AML-193 (cell line): Measurements from ENCODE around the gene MAB21L4.
"Not testable (repeated sequence)": the region's sequence is repeated elsewhere in the genome, so short reads cannot be mapped to it uniquely, and the experiment has no call there.

ENCODE experiments used
- DNase-seq, 2 experiments: peaks; one replicate each; lab custom pipeline; 2025; lab: John Stamatoyannopoulos, UW

Gene MAB21L4

DNA sequence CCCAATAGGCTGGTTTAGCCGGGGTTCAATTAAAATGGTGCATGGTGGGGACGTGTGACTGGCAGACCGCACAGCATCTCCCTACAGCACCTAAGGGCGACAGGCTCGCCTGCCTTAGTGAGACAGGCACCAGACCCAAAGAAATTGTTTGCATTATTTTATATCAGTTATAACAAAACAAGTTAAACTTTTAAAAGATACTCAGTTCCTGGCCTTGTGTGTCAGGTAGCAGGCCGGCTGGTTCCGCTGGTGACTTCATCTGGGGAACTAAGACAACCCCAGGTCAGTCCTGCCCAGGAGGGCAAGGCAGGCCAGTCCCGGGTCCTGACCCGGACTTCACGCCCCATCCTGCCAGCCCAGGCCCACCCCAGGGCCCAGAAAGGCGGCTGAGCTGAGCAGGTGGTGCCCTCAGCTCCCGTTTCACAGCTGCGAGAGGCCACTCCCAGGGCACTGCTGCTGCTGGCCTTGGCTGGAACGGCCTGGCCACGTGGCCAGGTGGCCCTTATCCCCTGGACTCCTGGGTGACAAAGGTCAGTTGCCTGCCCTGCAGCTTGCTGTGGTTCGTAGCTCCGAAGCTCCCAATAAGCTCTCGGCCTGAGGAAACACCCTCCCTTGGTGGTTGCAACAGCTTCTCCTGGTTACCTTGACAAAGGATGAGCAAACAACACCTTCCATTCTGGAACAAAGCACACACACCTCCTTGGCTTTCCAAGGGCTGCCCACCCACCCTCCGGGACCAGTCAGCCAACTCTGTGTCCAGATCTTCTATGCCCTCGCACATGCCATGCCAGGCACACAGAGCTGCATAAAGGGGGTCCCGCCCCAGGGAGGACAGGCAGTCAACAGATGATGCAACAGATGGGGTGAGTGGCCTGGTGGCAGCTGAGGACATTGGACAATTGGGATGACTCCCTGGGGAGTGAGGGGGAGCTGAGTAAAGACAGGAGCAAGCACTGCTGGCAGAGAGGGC is 38.6 kb downstream of the MAB21L4 start:
- DNase-seq = no peak

DNA sequence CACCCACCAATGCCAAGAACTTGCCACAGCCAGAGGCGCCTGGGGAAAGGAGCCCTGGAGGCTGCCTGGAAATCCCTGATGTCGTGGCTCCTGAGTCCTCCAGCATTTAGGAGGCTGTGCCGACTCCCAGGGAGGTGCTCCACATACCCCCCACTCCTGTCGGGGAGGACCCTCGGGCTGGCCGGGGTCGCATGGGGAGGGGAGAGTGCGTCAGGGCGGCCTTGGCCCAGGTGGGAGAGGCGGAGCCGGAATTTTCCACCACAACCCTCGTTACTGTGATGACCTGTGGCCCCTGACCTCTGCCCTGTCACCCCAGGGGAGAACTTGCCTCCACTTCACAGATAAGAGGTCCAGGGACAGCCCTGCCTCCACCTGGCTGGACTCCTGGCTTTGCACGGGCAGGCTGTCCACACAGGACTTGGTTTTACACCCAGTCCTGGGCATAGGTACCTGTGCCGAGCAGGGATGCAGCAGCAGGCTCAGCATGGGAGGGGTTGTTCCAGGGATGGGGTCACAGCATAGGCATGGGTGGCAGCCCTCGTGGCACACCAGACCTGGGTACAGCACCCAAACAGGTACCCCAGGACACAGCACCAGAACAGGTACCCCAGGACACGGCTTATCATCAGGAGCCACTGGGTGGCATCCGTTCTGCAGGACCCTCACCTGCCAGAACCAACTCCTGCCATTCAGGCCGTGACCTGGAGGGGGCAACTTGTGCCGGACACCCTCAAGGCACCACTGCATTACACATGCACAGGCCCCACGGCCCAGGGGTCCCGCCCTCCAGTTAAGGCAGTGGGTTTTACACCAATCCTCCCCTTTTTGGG is 39.6 kb downstream of the MAB21L4 start:
- DNase-seq = no peak

DNA sequence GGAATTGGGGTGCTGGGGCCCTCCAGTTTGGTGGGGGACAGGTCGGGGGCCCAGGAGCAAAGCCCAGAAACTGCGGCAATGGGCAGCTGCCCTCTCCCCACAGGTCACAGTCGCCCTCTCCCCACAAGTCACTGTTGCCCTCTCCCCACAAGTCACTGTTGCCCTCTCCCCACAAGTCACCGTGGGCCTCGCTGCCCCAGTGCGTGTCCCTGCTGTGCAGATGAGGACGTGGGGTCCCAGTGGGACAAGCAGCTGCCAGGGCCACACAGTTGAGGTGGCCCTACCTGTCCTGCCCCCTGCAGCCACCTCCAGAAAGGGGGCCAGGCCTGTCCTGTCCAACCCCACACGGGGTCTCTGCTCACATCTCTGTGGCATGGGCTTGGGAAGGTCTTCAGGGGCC is 40.3 kb downstream of the MAB21L4 start:
- no peak for DNase-seq

DNA sequence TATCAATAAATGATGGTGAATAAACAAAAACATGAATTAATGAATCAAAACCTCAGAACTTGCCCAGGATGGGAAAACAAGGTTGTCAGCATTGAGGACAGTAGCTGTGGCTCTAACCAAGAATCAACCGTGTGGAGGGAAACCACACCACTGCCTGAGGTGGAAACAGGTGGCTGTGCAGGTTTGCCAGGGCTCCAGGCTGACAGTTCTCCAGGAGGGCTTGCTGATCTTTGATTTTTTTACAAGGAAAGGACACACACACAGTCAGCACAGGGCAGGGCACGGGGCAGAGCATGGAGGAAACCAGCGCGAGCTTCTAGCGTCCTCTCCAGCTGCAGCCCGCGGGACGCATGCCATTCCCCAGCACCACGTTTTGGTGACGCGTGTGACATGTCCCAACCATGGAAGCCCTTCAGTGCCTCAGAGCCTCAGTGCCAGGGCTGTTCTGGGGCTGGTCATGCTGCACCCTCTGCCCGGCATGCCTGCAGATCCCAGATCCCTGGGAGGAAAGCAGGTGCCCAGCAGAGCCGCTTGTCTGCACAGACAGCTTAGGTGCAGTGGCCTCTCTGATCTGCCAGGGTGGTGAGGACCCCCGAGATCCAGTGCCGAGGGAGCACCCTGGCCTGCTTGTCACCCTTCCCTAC is 43.2 kb downstream of the MAB21L4 start:
- no peak for DNase-seq

DNA sequence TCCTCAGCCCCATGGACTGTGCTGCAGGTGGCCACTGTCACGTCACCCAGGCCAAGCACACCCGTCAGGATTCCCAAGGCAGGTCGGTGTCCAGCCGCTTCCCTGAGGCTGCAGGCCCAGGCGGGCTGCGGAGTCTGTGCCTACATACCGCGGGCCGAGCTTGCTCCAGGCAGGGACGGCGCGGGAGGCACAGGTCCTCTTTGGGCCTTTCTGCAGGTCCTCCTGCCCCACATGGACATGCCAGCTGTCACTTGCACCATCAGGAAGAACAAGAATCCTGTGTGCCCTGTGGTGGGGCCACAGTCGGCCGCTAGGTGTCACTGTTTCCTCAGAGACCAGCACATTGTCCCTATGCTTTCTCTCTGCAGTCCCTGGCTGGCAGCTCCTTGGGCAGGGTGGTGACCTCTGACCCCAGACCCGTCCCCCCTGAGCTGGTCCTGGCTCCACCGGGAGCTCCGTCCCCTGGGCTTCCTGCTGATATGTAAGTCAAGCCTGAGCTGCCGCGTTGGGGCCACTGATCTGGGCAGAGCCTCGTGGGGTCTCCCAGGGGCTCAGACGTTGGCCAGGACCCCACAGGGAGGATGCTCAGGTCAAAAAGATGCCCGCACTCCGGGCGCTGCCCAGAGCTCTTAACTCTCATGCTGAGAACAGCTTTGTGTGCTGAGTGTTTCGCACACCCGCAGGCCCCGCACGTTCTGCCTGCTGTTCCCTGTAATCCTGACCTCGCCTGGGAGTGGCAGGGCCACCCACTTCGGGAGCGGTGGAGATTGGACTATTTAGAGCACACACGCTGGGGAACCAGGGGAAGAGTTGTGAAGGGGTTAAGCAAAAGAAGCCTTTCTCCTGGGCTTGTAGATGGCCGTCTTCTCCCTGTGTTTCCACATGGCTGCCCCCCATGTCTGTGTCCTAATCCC is 44.6 kb downstream of the MAB21L4 start:
- peak; percentile 51 to 72 for DNase-seq

DNA sequence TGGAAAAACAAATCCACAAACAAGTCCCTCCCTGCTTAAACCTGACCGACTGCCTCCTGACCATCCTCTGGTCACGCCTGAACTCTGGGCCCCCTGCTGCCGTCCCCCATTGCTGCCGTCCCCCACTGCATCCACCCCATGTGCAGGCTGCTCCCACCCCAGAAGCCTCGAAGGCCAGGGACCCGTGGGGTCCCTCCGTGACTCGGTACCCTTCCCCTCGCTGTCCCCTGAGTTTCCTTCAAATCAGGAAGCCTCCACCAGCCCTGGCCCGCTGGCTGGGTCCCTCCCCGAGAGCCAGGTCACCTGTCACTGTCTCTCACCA is 45.2 kb downstream of the MAB21L4 start:
- no peak for DNase-seq

DNA sequence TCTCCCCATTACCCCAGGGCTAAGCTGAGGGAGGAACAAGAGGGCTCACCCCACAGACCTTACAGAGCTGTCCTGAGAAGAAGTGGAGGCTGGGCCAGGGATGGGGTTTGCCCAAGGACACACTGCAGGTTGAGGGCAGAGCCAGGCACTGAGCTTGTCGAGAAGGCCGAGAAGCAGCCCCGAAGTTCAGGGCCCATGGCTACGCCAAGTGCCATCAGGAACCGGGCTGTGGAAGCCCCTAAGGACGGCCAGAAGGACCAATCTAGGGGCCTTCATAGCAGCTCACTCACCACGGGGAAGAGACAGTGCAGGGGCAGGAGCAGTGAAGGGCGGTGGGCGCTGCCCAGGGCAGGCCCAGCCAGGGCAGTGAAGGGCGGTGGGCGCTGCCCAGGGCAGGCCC is 45.9 kb downstream of the MAB21L4 start:
- no peak for DNase-seq

DNA sequence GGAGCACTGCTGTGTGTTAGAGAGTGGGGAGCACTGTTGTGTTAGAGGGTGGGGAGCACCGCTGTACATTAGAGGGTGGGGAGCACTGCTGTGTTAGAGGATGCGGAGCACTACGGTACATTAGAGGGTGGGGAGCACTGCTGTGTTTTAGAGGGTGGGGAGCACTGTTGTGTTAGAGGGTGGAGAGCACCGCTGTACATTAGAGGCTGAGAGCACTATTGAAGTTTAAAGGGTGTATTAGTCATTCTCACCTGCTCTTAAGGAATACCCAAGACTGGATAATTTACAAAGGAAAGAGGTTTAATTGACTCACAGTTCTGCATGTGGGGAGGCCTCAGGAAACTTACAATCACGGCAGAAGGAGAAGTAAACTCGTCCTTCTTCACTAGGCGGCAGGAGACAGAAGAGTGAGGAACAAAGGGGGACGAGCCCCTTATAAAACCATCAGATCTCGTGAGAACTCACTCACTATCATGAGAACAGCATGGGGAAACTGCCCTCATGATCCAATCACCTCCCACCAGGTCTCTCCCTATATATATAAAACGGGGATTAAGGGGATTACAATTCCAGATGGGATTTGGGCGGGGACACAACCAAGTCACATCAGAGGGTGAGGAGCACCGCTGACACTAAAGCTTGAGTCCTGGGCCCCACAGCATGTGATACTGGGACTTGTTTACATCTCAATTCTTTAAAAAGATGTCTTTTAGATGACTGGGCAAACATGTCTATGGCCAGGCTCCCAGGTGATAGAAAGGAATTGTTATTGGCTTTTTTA is 46.9 kb downstream of the MAB21L4 start:
- DNase-seq = no peak

DNA sequence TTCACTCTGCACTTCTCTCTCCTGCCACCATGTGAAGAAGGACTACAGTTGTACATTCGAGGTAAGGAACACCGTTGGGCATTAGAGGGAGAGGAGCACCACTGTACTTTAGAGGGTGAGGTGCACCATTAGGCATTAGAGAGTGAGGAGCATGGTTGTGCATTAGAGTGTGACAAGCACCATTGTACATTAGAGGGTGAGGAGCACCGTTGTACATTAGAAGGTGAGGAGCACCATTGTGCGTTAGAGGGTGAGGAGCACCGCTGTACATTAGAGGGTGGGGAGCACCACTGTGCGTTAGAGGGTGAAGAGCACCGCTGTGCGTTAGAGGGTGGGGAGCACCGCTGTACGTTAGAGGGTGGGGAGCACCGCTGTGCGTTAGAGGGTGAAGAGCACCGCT is 48.1 kb downstream of the MAB21L4 start:
- no peak for DNase-seq

DNA sequence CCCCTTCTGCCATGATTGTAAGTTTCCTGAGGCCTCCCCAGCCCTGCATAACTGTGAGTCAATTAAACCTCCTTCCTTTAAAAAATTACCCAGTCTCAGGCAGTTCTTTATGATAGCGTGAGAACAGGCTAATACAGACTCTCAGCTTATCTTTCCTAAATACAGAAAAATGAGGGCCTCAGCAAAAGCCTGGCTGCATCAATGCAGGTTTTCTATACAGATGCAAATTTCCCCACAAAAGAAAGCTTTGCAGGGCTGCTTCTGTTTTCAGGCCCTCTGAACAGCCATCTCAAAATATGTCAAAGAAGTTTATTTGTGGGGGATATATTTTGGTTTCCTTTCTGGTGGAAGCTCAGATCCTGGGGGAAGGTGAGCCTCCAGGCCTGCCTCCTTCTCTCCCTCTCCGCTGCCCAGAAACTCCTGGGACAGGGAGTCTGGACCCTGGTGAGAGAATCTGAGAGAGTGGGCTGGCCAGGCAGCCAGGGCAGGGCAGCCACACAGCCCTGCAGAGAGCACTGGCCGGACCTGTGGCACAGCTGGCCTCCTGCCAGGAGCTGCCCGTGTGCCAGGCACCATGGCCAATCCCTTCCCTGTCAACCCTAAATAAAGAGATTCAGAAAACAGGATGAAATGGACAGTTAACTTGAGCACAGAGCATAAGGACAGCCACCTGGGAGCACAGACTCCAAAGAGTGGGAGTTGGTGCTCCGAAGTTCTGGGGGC is 48.9 kb downstream of the MAB21L4 start:
- DNase-seq = no peak

DNA sequence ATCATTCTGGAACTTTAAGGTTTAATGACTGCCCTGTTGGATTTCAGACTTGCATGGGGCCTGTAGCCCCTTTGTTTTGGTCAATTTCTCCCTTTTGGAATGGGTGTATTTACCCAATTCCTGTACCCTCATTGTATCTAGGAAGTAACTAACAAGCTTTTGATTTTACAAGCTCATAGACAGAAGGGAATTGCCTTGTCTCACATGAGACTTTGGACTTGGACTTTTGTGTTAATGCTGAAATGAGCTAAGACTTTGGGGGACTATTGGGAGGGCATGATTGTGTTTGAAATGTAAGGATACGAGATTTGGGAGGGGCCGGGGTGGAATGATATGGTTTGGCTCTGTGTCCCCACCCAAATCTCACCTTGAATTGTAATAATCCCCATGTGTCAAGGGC is 49.6 kb downstream of the MAB21L4 start:
- DNase-seq = not testable (repeated sequence)

DNA sequence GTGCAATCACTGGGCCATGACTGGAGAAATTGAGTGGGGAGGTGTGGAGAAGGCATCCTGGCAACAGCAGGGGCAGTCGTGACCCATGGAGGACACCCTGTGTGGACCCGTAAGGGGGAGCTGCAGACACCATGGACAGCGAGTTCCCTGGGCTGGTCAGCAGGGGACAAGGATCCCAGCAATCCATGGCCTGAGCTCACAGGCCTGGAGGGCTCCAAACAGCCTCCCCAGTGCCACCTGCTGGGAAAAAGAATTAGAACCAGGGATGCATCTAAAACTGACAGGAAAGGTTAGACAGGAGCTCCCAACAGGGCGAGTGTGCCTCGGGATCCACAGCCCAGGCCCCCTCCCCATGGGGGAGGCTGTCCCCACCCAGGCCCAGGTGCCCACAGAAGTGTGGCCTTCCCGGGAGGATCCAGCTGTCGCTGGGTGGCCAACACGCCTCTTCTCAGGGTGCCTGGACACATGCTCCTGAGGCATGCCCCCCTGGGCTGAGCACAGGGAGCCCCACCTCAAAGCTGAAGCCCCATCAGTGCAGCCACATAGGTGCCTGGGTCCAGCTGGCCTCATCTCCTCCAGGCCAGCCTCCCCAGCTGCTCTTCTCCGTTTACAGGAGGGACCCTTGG is 55.4 kb downstream of the MAB21L4 start:
- no peak for DNase-seq

DNA sequence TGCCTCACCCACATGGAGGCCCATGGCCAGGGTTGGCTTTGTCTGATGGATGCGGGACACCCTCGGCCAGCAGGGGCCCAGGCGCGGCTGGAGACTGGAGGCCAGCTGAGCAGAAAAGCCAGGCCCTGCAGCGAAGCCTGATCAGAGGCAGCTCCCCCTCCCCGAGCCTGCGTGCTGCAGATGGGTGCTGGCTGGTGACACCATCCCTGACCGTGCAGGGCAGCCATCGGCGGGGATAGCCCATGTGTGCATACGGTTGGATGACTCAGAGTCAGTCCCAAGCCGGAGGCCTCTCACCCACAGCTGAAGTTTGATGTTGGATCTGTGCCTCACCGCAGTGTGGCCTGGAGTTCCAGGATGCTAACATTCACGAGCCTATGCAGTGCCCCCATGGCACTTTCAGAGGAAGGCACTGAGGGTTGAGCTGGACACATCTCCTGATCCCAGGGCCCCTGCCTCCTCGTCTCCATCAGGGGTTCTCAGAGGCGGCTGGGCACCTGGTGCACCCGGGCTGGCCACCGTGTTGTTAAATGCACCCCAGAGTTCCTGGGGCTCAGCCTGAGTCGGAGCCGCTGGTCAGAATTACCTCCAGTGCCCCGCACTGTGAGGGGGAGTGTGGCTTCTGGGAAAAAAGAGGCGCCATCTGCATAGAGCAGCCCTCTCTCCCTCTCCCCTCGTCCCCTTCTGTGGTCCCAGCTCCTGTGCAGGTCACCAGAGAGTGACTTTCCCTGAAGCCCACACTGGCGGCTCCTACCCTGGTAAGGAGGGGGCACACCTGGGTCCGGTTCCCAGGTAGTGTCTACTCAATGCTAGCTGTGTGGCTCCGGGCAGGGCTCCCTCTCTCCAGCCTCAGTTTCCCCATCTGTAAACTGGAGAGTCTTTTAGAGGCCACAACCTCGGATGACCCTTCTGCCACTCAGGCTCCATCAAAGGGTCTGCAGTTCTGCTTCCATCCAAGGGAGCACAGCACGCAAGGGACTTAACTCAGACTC is 56.5 kb downstream of the MAB21L4 start:
- DNase-seq = no peak

DNA sequence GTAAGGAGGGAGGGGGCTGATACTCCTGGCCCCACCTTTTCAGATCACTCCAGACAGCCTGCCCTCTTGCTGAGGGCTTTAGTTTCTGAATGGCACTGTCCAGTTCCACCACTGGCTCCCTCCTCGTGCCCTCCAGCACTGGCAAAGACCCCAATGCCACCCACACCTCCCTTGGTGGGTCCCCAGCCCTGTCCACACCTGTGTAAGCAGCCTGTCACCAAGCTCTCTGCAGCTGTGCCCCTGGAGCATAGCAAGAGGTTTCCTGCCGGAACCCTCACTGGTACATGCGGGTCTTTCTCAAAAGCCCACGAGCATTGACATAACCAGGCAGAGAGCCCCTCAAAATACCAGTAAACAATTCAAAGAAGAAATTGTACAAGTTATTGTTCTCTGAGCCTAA is 58.3 kb downstream of the MAB21L4 start:
- DNase-seq = no peak

DNA sequence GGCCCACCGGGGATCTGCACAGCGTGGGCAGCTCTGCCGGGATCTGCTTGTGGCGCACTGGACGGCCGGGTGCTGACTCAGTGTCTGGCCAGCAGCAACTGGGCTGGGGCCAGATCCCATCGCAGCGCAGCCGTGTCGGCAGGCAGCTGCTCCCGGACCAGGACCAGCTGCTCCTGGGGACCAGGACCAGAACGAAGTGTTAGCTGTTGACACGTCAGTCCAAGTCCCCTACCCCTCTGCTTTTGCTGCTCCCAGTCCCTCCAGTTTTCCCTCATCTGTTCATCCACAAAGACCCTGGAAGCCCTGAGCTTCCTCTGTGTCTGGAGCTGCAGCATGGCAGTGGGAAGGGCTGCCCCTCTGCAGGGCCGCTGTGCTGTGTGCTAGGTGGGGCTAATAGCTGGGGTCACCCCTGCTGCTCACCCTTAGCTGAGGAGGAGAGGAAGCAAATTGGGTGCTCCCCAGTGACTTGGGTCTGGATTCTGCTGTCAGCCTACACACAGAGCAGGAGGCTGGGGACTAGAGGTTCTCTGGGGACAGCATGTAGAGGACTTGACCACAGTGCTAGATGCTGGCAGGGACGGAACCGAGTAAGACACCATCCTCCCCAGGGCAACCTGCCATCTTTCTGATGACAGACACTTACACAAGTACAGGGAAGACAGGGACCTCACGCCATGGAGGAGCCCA is 59.0 kb downstream of the MAB21L4 start:
- no peak for DNase-seq
